Measurements from ENCODE around the gene ACOX1. TPM values are rescaled to one million over a fixed set of nuclear protein-coding genes. Genes with fewer than 3 reads are reported as not detected.

Gene ACOX1
- total RNA-seq, 1 donor from 2014 or later, result 41.5 TPM

GRCh38 chr17:75893305-75894048, 85.5 kb downstream of the ACOX1 start:
- DNase-seq (ENCODE audit: low read depth), result no peak

GRCh38 chr17:75892556-75893224, 86.3 kb downstream of the ACOX1 start:
- no peak for DNase-seq (ENCODE audit: low read depth)

GRCh38 chr17:75891605-75892555, 87.1 kb downstream of the ACOX1 start:
- no peak for DNase-seq (ENCODE audit: low read depth)

Other genes starting within 250 kb of the ACOX1 start
- 18.5 and 24.0 TPM in 2 replicates for gene GALK1, start 214.0 kb downstream of the ACOX1 start, total RNA-seq
- 12.7 and 23.6 TPM in 2 replicates for gene UNK, start 194.4 kb downstream of the ACOX1 start, total RNA-seq
- gene UNC13D, start 134.8 kb downstream of the ACOX1 start, total RNA-seq, result 0.68 and 1.9 TPM in 2 replicates
- gene WBP2, start 123.8 kb downstream of the ACOX1 start, total RNA-seq, result 47.5 and 60.3 TPM in 2 replicates
- gene TRIM47, start 100.6 kb downstream of the ACOX1 start, total RNA-seq, result 7.2 and 8.8 TPM in 2 replicates
- gene TRIM65, start 82.2 kb downstream of the ACOX1 start, total RNA-seq, result 22.8 and 25.3 TPM in 2 replicates
- gene MRPL38, start 74.3 kb downstream of the ACOX1 start, total RNA-seq, result 38.2 and 43.4 TPM in 2 replicates
- 7.8 and 10.4 TPM in 2 replicates for gene FBF1, start 38.1 kb downstream of the ACOX1 start, total RNA-seq
- 16.7 and 18.3 TPM in 2 replicates for gene TEN1, start 74 bp upstream of the ACOX1 start, total RNA-seq
- 3.6 and 4.9 TPM in 2 replicates for gene CDK3, start 21.7 kb upstream of the ACOX1 start, total RNA-seq
- not detected in 2 replicates for gene EVPL, start 48.1 kb upstream of the ACOX1 start, total RNA-seq
- 32.5 and 41.7 TPM in 2 replicates for gene SRP68, start 93.4 kb upstream of the ACOX1 start, total RNA-seq
- not detected in 2 replicates for gene GALR2, start 95.6 kb upstream of the ACOX1 start, total RNA-seq
- gene ZACN, start 100.0 kb upstream of the ACOX1 start, total RNA-seq, result not detected in 2 replicates
- gene EXOC7, start 124.6 kb upstream of the ACOX1 start, total RNA-seq, result 86.2 and 104 TPM in 2 replicates
- not detected in 2 replicates for gene FOXJ1, start 162.1 kb upstream of the ACOX1 start, total RNA-seq

All from myocyte (in vitro differentiated cells).